ENCODE measurements around the gene NCKAP5.

The NCKAP5 gene

DNA sequence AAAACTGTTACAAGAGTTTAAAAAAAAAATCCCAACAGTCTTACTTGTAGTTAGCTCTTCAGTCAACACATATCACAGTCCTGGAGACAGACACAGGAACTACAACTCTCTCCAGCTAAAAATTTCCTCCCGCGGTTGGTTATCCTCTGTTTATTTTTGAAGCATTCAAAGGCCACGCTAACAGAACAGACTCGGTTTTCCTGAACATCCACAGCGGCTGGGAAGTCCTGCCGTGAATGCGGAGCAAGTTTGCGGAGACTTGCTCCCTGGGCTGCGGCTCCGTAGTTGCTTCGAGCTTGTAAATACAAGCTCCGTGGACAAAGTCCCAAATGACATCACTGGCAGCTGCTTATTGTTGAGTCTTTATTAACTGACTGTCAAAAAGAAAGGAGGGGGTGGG is at the start of gene NCKAP5:
TSS of gene NCKAP5 (minus strand) at position 292 of the 400 bp plus-strand sequence. CDS start 50,937 bp downstream, outside the sequence.
- no peak for DNase-seq (ENCODE audit: extremely low read depth, insufficient read length)
- no peak for TF ChIP-seq CTCF (IDR thresholded peaks at IDR 0.05; ENCODE audit: insufficient read depth, low read length, poor library complexity, severe bottlenecking)

GRCh38 chr2:133609664-133610063 is 41.4 kb upstream of the NCKAP5 start:
- no peak for DNase-seq (ENCODE audit: extremely low read depth, insufficient read length)
- no peak for TF ChIP-seq CTCF (IDR thresholded peaks at IDR 0.05; ENCODE audit: insufficient read depth, low read length, poor library complexity, severe bottlenecking)
- Histone ChIP-seq H3K4me3 (replicated peaks; ENCODE audit: low read depth, low read length) (no peak overlapping the region), H3K36me3 (ENCODE audit: control insufficient read depth, insufficient read depth, low read length) (no peaks in the 10 kb centered on the region), H3K27me3 (replicated peaks; ENCODE audit: control insufficient read depth, insufficient read depth, low read length) (no peaks in the 10 kb centered on the region)

More for the DNA sequence above, at the start of gene NCKAP5:
- H3K4me3 ChIP-seq (replicated peaks; ENCODE audit: low read depth, low read length) = no peak within 1 kb of the TSS
- H3K27me3 ChIP-seq (replicated peaks; ENCODE audit: control insufficient read depth, insufficient read depth, low read length) = no peaks in the 10 kb centered on the region
- no peaks in the 10 kb centered on the region for H3K36me3 ChIP-seq (ENCODE audit: control insufficient read depth, insufficient read depth, low read length)

- no peaks in the 10 kb centered on the region for H3K36me3 ChIP-seq (ENCODE audit: control insufficient read depth, insufficient read depth, low read length)
- no peaks in the 10 kb centered on the region for H3K27me3 ChIP-seq (replicated peaks; ENCODE audit: control insufficient read depth, insufficient read depth, low read length)
- no peak overlapping the region for H3K4me3 ChIP-seq (replicated peaks; ENCODE audit: low read depth, low read length)
- TF ChIP-seq CTCF (IDR thresholded peaks at IDR 0.05; ENCODE audit: insufficient read depth, low read length, poor library complexity, severe bottlenecking) = no peak
- DNase-seq (ENCODE audit: extremely low read depth, insufficient read length) = no peak
Observed at GRCh38 chr2:133608291-133608690, 40.0 kb upstream of the NCKAP5 start.

DNA sequence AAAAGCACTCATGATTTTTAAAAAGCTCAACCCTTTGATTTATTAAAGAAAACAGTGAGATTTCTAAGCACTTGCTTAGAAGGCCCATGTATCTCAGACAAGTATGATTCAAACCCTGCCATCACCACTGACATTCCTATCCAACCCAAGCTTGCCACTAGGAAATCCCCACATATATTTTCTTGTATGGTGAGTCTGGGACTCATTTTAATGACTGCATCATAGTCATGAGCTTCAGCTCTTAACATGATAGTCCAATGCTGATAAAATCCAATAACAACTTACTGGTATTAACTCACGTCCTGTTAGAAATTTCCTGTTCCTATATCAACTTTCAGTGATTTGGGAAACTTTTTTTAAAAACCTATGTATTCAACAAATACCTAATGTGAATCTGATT is 39.4 kb upstream of the NCKAP5 start:
- Histone ChIP-seq H3K27me3 (replicated peaks; ENCODE audit: control insufficient read depth, insufficient read depth, low read length) (no peaks in the 10 kb centered on the region), H3K4me3 (replicated peaks; ENCODE audit: low read depth, low read length) (no peak overlapping the region), H3K36me3 (ENCODE audit: control insufficient read depth, insufficient read depth, low read length) (no peaks in the 10 kb centered on the region)
- TF ChIP-seq CTCF (IDR thresholded peaks at IDR 0.05; ENCODE audit: insufficient read depth, low read length, poor library complexity, severe bottlenecking) = no peak
- DNase-seq (ENCODE audit: extremely low read depth, insufficient read length) = no peak

- H3K36me3 ChIP-seq (ENCODE audit: control insufficient read depth, insufficient read depth, low read length) = no peaks in the 10 kb centered on the region
- H3K27me3 ChIP-seq (replicated peaks; ENCODE audit: control insufficient read depth, insufficient read depth, low read length) = no peaks in the 10 kb centered on the region
- H3K4me3 ChIP-seq (replicated peaks; ENCODE audit: low read depth, low read length) = no peak overlapping the region
- DNase-seq (ENCODE audit: extremely low read depth, insufficient read length) = no peak
- TF ChIP-seq CTCF (IDR thresholded peaks at IDR 0.05; ENCODE audit: insufficient read depth, low read length, poor library complexity, severe bottlenecking) = no peak
Observed at GRCh38 chr2:133606616-133607015, 38.4 kb upstream of the NCKAP5 start.

GRCh38 chr2:133605766-133606137 is 37.5 kb upstream of the NCKAP5 start:
- Histone ChIP-seq H3K4me3 (replicated peaks; ENCODE audit: low read depth, low read length) (no peak overlapping the region), H3K27me3 (replicated peaks; ENCODE audit: control insufficient read depth, insufficient read depth, low read length) (no peaks in the 10 kb centered on the region), H3K36me3 (ENCODE audit: control insufficient read depth, insufficient read depth, low read length) (no peaks in the 10 kb centered on the region)
- DNase-seq (ENCODE audit: extremely low read depth, insufficient read length) = no peak
- TF ChIP-seq CTCF (IDR thresholded peaks at IDR 0.05; ENCODE audit: insufficient read depth, low read length, poor library complexity, severe bottlenecking) = no peak

All from GM06990 (cell line).